Osteocyte (in vitro differentiated cells): ENCODE data around the gene NSMCE4A. TPM values are rescaled to one million over a fixed set of nuclear protein-coding genes. Genes with fewer than 3 reads are reported as not detected.

Experiments
- DNase-seq: peaks from one replicate; pipeline ENCODE4 v3.0.0; 2021; ENCODE audit warnings: mixed read lengths; ENCODE audit not compliant: unreplicated experiment; ENCODE audit errors: extremely low spot score
- H3K27ac Mint-ChIP-seq: one replicate; pipeline ENCODE4 v1.8.0; 2021; ENCODE audit warnings: mild to moderate bottlenecking, mixed read lengths; ENCODE audit not compliant: unreplicated experiment
- H3K27me3 Mint-ChIP-seq: one replicate; pipeline ENCODE4 v1.8.0; 2021; ENCODE audit warnings: mixed read lengths; ENCODE audit not compliant: unreplicated experiment
- H3K36me3 Mint-ChIP-seq: one replicate; pipeline ENCODE4 v1.8.0; 2021; ENCODE audit warnings: mixed read lengths; ENCODE audit not compliant: unreplicated experiment
- H3K4me1 Mint-ChIP-seq: one replicate; pipeline ENCODE4 v1.8.0; 2021; ENCODE audit warnings: mixed read lengths; ENCODE audit not compliant: unreplicated experiment
- H3K4me3 Mint-ChIP-seq: one replicate; pipeline ENCODE4 v1.8.0; 2021; ENCODE audit warnings: mild to moderate bottlenecking, moderate library complexity, mixed read lengths; ENCODE audit not compliant: unreplicated experiment
- H3K9me3 Mint-ChIP-seq: one replicate; pipeline ENCODE4 v1.8.0; 2021; ENCODE audit warnings: mixed read lengths; ENCODE audit not compliant: unreplicated experiment
- total RNA-seq: library from RNA; stranded (reverse); gene quantifications from 2 replicates; pipeline ENCODE4 v1.2.1, GENCODE V29; 2021
- TF ChIP-seq, protein P1 (sequence below): fragments of 200-600 bp; sonication (generic); IDR thresholded peaks from 2 replicates; pipeline ENCODE4 v1.5.0; 2021; ENCODE audit warnings: antibody characterized with exemption, mild to moderate bottlenecking, moderate library complexity

NSMCE4A gene
- total RNA-seq, 1 donor from 2014 or later, result 34.3 TPM

GRCh38 chr10:121910673-121911420 lies 64.2 kb downstream of the NSMCE4A start:
- TF ChIP-seq, protein P1, sequence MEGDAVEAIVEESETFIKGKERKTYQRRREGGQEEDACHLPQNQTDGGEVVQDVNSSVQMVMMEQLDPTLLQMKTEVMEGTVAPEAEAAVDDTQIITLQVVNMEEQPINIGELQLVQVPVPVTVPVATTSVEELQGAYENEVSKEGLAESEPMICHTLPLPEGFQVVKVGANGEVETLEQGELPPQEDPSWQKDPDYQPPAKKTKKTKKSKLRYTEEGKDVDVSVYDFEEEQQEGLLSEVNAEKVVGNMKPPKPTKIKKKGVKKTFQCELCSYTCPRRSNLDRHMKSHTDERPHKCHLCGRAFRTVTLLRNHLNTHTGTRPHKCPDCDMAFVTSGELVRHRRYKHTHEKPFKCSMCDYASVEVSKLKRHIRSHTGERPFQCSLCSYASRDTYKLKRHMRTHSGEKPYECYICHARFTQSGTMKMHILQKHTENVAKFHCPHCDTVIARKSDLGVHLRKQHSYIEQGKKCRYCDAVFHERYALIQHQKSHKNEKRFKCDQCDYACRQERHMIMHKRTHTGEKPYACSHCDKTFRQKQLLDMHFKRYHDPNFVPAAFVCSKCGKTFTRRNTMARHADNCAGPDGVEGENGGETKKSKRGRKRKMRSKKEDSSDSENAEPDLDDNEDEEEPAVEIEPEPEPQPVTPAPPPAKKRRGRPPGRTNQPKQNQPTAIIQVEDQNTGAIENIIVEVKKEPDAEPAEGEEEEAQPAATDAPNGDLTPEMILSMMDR, result no peak
- peak overlapping the region; percentile 81 for H3K27ac Mint-ChIP-seq
- H3K4me3 Mint-ChIP-seq, result no peak overlapping the region
- H3K36me3 Mint-ChIP-seq, result peaks cover 33% of the 10 kb centered on the region
- no peaks in the 10 kb centered on the region for H3K27me3 Mint-ChIP-seq
- peaks cover 5% of the 10 kb centered on the region for H3K4me1 Mint-ChIP-seq
- no peak for DNase-seq
- no peaks in the 10 kb centered on the region for H3K9me3 Mint-ChIP-seq

Other genes with a start within 250 kb of the NSMCE4A start
- 29.0 and 30.6 TPM in 2 replicates for gene ATE1, start 47.2 kb downstream of the NSMCE4A start, total RNA-seq
- 64.2 and 65.5 TPM in 2 replicates for gene TACC2, start 13.9 kb upstream of the NSMCE4A start, total RNA-seq